Astrocyte of the cerebellum (primary cell): ENCODE measurements around the gene HNRNPA3.

Experiments used
- DNase-seq: peaks from one replicate; pipeline ENCODE4 v3.0.0-alpha.2; 2011; ENCODE audit warnings: low read depth
- H3K4me3 ChIP-seq: 2 replicates; pipeline ENCODE4 v1.5.1; 2011; ENCODE audit warnings: mild to moderate bottlenecking, low read depth, low read length, moderate library complexity
- in situ Hi-C: cut with HindIII; loops from 2 replicates; pipeline ENCODE4 v1.10.0; 2017; ENCODE audit warnings: low sequenced_read_pairs
- TF ChIP-seq, protein P1 (sequence below): IDR thresholded peaks from 2 replicates; pipeline ENCODE4 v1.5.1; 2012; ENCODE audit warnings: low read length, low read depth, moderate library complexity, mild to moderate bottlenecking; ENCODE audit errors: missing control alignments

HNRNPA3 gene

DNA sequence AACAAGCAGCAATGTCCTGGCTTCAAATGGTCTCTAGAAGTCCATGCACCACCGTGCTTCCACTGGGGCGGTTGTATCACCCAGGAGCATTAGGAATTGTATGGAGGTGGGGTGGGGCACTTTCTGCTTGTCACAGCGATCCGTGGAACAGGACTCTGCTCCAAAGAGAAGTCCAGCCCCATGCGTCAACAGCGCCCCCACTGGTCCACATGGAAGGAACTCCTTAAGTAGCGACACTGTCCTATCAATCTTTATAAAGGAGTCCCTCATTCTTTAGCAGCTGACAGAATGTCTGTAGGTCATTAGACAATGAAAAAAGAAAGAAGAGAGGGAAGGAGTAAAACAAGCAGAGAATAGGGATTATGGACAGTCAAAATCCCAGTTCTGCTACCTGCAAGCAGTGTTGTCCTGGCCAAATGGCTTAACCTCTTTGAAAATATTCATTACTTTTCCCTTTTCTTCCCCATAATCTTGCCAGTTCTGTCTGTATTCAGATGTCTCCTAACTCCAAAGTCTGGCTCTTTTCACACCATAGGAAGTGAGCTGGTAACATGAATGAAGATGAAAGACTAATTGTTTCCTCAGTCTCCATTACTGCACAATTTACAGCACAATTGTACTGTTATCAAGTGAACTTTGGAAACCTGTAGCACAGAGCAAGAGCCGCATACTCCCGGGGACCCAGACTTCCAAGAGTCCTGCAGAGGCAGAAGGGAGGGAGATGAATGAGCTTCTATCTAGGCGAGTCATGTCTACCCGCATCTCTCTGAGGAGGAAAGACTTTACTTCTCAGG, 42.0 kb downstream of the HNRNPA3 start:
- H3K4me3 ChIP-seq: no peak overlapping the region
- DNase-seq: no peak
- in situ Hi-C loops: no loop called here
- TF ChIP-seq, protein P1, sequence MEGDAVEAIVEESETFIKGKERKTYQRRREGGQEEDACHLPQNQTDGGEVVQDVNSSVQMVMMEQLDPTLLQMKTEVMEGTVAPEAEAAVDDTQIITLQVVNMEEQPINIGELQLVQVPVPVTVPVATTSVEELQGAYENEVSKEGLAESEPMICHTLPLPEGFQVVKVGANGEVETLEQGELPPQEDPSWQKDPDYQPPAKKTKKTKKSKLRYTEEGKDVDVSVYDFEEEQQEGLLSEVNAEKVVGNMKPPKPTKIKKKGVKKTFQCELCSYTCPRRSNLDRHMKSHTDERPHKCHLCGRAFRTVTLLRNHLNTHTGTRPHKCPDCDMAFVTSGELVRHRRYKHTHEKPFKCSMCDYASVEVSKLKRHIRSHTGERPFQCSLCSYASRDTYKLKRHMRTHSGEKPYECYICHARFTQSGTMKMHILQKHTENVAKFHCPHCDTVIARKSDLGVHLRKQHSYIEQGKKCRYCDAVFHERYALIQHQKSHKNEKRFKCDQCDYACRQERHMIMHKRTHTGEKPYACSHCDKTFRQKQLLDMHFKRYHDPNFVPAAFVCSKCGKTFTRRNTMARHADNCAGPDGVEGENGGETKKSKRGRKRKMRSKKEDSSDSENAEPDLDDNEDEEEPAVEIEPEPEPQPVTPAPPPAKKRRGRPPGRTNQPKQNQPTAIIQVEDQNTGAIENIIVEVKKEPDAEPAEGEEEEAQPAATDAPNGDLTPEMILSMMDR: peak; percentile 42

DNA sequence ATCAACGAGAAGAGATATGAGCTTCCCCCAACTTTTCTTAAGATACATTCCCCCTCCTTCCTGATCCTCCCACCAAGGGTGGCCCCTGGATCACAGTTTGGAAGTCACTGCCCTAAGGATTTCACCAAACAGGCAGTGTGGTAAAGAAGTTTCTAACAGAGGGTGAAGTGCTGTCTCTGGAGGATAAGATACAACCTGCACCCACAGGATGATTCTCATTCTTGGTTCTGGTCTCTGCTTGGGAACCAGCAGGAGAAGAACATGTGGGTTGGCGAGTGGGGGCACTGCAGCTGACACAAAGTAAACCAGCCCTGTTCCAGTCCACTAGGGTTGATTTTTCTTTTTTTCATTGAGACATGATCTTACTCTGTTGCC, 42.6 kb downstream of the HNRNPA3 start:
- no peak overlapping the region for H3K4me3 ChIP-seq
- TF ChIP-seq, protein P1: no peak
- in situ Hi-C loops: no loop called here
- DNase-seq: no peak

DNA sequence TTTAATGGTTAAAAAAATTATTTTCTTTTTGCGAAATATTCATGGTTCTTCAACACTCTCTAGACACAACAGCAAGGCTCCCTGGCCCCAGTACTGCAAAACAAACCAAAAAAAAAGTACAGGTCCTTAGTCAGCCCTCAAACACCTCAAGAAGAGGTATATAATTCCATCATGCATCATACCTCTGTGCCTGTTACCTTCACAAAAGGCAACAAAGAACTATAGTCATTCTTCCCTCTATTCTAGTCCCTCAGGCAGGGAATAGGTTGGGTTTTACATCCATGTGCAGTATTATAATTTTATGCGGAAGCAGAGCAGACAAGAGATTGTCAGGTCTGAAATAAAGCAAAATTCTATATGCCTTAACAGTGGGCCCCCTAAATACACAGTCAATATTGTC, 43.4 kb downstream of the HNRNPA3 start:
- TF ChIP-seq, protein P1: no peak
- no peak overlapping the region for H3K4me3 ChIP-seq
- no peak for DNase-seq
- in situ Hi-C loops: no loop called here

DNA sequence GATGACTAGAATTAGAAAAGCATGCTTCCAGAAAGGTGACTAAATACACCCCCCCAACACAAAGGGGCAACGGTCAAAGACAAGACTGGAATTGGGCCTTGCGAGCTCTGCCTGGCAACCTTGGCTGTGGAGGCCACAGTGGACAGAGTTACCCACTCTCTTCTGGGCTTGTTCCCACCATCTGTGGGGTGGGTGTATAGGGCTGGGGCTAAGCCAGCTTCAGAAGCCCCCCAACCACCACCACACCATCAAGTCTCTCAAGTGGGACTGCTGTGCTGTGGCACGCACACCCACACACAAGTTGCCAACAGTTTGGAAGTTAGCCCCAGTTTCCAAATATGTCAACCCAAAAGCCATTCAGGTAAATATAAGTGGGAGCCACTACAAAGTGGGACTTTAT, 44.1 kb downstream of the HNRNPA3 start:
- DNase-seq: no peak
- TF ChIP-seq, protein P1: no peak
- no peak overlapping the region for H3K4me3 ChIP-seq
- in situ Hi-C loops: no loop called here

DNA sequence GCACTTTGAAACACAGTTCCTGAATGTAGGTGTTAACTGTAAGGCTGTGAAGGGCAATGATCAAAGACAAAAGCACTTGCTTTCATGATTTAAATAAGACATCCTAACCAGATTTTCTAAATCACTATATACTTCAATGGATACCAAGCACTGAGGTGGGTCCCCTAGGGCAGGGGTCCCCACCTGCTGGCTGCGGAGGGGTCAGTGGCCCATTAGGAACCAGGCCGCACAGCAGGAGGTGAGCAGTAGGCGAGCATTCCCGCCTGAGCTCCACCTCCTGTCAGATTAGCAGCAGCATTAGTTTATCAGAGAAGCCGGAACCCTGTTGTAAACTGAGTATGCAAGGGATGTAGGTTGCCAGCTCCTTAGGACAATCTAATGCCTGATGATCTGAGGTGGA, 44.9 kb downstream of the HNRNPA3 start:
- in situ Hi-C loops: no loop called here
- no peak overlapping the region for H3K4me3 ChIP-seq
- DNase-seq: no peak
- TF ChIP-seq, protein P1: no peak

DNA sequence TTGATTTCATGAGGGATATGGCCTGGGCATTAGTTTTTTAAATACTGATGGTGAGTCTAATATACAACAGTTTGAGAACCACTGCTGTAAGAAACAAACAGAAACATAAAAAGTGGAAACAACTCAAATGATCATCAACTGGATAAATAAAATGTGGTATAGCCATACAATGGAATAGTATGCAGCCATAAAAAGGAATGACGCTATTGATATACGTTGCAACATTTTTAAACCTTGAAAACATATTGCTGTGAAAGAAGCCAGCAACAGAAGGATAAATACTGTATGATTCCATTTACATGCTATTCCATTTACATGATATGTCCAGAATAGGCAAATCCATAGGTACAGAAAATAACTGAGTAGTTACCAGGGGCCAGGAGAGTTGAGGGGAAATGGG, 45.5 kb downstream of the HNRNPA3 start:
- TF ChIP-seq, protein P1: no peak
- in situ Hi-C loops: no loop called here
- no peak overlapping the region for H3K4me3 ChIP-seq

More for the DNA sequence above, 45.5 kb downstream of the HNRNPA3 start:
- no peak for DNase-seq
